ENCODE results near the gene EPHA5. TPM values are rescaled to one million over a fixed set of nuclear protein-coding genes. Genes with fewer than 3 reads are reported as not detected.
A peak's percentile ranks its signal among the peaks of the same experiment; 100 is the strongest.

Gene EPHA5
- 0.03 and 0.11 TPM in 2 replicates for total RNA-seq (2014; rRNA removed; shearing (Covaris generic))

- Histone ChIP-seq H3K27me3 (ENCODE audit: control insufficient read depth, insufficient read depth, low read length) (peaks cover 61% of the 10 kb centered on the region), H3K36me3 (replicated peaks; ENCODE audit: control insufficient read depth, insufficient read depth, low read length) (no peaks in the 10 kb centered on the region), H3K4me3 (ENCODE audit: insufficient read depth, low read depth, low read length) (peak within 1 kb of the TSS; percentile 45)
- DNase-seq = peak; percentile 78
These were observed at the start of gene EPHA5 for GRCh38 chr4:65670331-65671031. EPHA5 (minus strand) TSS chr4:65670489; CDS start chr4:65669742, 747 bp downstream.

- Histone ChIP-seq H3K36me3 (replicated peaks; ENCODE audit: control insufficient read depth, insufficient read depth, low read length) (no peaks in the 10 kb centered on the region), H3K4me3 (ENCODE audit: insufficient read depth, low read depth, low read length) (no peak overlapping the region), H3K27me3 (ENCODE audit: control insufficient read depth, insufficient read depth, low read length) (no peaks in the 10 kb centered on the region; the same call in 1 of the 2 replicates)
- DNase-seq = no peak
These were observed 49.3 kb upstream of the EPHA5 start for GRCh38 chr4:65719635-65720034.

DNA sequence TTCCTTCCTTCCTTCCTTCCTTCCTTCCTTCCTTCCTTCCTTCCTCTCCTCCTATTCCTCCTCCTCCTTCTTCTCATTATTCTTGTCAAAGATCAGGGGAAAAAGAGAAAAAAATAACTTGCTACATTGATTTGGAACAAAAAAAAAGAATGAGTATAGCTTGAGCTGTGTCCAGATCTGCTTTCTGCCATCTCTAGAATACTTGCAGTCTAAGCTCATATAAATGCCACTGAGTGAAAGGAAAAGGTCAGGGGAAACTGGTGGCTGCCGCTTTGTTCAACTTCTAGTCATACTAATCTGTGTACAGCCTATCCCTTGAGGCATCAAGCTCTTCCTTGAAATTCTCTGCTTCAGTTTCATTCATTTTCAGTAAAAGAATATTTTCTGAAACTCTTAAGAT is 28.3 kb upstream of the EPHA5 start:
- no peaks in the 10 kb centered on the region for H3K36me3 ChIP-seq (replicated peaks; ENCODE audit: control insufficient read depth, insufficient read depth, low read length)
- no peak overlapping the region for H3K4me3 ChIP-seq (ENCODE audit: insufficient read depth, low read depth, low read length)
- no peak for DNase-seq
- H3K27me3 ChIP-seq (ENCODE audit: control insufficient read depth, insufficient read depth, low read length) = no peaks in the 10 kb centered on the region

GRCh38 chr4:65696436-65696835 is 26.1 kb upstream of the EPHA5 start:
- Histone ChIP-seq H3K36me3 (replicated peaks; ENCODE audit: control insufficient read depth, insufficient read depth, low read length) (no peaks in the 10 kb centered on the region), H3K4me3 (ENCODE audit: insufficient read depth, low read depth, low read length) (no peak overlapping the region), H3K27me3 (ENCODE audit: control insufficient read depth, insufficient read depth, low read length) (no peaks in the 10 kb centered on the region)
- DNase-seq = no peak

- peaks cover 61% of the 10 kb centered on the region for H3K27me3 ChIP-seq (ENCODE audit: control insufficient read depth, insufficient read depth, low read length)
- no peak overlapping the region for H3K4me3 ChIP-seq (ENCODE audit: insufficient read depth, low read depth, low read length)
- no peaks in the 10 kb centered on the region for H3K36me3 ChIP-seq (replicated peaks; ENCODE audit: control insufficient read depth, insufficient read depth, low read length)
- no peak for DNase-seq
These were observed 1.1 kb upstream of the EPHA5 start for GRCh38 chr4:65671372-65671771.

DNA sequence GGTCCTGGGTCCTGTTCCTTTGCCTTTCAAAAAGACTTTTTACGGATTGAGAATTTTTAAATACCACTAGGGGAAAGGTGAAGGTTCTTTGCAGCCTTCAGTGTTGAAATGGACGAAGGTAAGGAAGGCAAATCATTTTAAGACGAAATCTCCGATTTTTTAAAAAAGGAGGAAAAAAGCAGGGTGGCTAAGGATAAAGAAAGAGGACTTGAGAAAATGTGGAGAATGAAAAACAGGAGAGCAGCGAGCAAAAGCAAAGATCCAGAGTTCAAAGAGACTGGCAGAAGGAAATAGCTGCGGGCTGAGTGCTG is 314 bp downstream of the EPHA5 start:
- DNase-seq = no peak
- H3K4me3 ChIP-seq (ENCODE audit: insufficient read depth, low read depth, low read length) = peak overlapping the region; percentile 45
- peaks cover 61% of the 10 kb centered on the region for H3K27me3 ChIP-seq (ENCODE audit: control insufficient read depth, insufficient read depth, low read length)
- H3K36me3 ChIP-seq (replicated peaks; ENCODE audit: control insufficient read depth, insufficient read depth, low read length) = no peaks in the 10 kb centered on the region

DNA sequence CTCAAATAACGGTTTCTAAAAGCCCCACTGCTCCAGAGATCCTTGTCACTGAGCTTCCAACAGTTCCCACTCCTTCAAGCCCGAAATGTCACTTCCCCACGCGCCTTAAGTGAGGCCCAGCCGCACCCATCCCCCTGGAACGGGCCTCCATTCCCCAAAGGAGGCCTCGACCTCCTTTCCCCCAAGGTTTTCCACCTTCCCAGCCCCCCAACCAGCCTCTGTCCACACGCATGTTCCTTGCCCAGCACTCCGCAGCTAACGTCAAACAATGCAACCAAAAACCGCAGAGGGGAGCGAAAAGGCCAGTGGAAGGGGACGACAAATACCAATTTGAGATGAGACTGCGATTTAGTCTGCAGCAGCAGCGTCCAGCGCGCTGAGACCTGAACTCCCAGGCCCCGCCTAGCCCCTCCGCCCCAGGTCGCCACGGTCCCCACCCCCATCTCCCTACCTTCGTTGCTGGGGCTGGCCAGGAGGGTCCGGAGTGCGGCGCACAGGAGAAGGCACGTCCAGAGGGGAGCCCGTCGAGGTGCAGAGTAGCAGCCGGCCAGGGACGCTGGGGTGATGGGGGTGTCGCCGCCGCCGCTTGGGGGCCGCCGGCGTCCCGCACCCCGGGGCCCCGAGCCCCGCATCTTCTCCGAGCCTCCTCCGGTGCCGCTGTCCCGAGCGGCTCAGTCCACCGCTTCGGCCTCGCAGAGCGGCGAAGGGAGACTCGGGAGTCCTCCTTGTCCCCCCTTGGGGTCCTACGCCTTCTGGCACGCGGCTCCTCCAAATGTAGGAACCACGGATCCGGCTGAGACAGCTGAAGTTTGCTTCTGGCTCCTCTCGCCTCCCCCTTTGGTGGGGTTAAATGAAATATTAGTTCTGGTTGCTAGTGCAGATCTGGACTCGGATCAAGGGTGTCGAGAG is 924 bp downstream of the EPHA5 start:
- Histone ChIP-seq H3K36me3 (replicated peaks; ENCODE audit: control insufficient read depth, insufficient read depth, low read length) (no peaks in the 10 kb centered on the region), H3K27me3 (ENCODE audit: control insufficient read depth, insufficient read depth, low read length) (peaks cover 61% of the 10 kb centered on the region), H3K4me3 (ENCODE audit: insufficient read depth, low read depth, low read length) (peak overlapping the region; percentile 45)
- DNase-seq = peak; percentile 60

DNA sequence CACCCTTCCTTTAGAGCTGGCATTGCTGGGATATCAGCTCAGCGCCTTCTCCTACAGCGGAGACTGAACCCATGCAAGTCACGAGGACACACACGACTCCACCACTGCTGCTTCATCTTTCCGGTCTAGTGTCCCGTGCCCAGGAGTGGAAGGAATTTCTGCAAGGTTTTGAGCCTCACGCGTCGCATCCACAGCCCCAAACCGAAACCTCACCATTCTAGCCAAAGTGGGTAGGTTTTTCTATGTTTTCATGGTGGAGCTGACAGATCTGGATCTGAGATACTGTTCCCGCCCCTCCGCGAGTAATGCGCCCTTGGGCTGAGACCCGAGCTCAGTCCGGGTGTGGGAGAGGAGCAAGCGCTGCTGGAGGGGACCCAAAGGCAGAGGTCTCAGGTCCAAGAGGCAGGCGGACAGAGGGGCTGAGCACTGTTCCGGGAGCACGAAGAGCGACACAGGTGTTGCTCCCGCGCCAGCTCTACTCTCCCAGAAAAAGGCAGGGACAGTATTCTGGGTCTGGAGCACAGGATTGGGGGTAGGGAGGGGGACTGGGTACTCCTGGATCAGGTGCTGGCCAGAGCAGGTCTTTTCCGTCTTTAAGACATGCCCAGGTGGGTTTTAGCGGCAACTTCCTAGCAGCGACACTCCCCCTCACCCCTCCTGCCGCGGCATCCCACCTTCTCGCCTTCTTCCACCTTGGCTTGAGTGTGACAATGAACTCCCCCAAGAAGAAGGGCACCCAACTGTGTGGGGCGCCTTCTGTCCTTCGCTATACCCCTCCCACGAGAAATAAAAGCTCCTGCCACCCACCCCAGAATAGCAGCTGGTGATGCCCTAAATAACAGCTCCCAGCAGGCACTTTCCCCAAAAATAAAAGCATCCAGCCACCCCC is 1.8 kb downstream of the EPHA5 start:
- Histone ChIP-seq H3K4me3 (ENCODE audit: insufficient read depth, low read depth, low read length) (peak overlapping the region; percentile 21), H3K27me3 (ENCODE audit: control insufficient read depth, insufficient read depth, low read length) (peaks cover 61% of the 10 kb centered on the region), H3K36me3 (replicated peaks; ENCODE audit: control insufficient read depth, insufficient read depth, low read length) (no peaks in the 10 kb centered on the region)
- peak; percentile 36 for DNase-seq

- DNase-seq = peak; percentile 4
- peaks cover 59% of the 10 kb centered on the region for H3K27me3 ChIP-seq (ENCODE audit: control insufficient read depth, insufficient read depth, low read length)
- H3K4me3 ChIP-seq (ENCODE audit: insufficient read depth, low read depth, low read length) = no peak overlapping the region
- no peaks in the 10 kb centered on the region for H3K36me3 ChIP-seq (replicated peaks; ENCODE audit: control insufficient read depth, insufficient read depth, low read length)
These were observed 2.7 kb downstream of the EPHA5 start for GRCh38 chr4:65667506-65668041.

- H3K4me3 ChIP-seq (ENCODE audit: insufficient read depth, low read depth, low read length) = no peak overlapping the region
These were observed 4.3 kb downstream of the EPHA5 start for GRCh38 chr4:65665771-65666523.

GRCh38 chr4:65661471-65661870 is 8.8 kb downstream of the EPHA5 start:
- H3K27me3 ChIP-seq (ENCODE audit: control insufficient read depth, insufficient read depth, low read length) = peaks cover under 1% of the 10 kb centered on the region; the same call in 1 of the 2 replicates
- no peaks in the 10 kb centered on the region for H3K36me3 ChIP-seq (replicated peaks; ENCODE audit: control insufficient read depth, insufficient read depth, low read length)
- DNase-seq = peak; percentile 11
- H3K4me3 ChIP-seq (ENCODE audit: insufficient read depth, low read depth, low read length) = no peak overlapping the region

More at GRCh38 chr4:65665771-65666523, 4.3 kb downstream of the EPHA5 start:
- peak; percentile 11 for DNase-seq
- H3K36me3 ChIP-seq (replicated peaks; ENCODE audit: control insufficient read depth, insufficient read depth, low read length) = no peaks in the 10 kb centered on the region
- H3K27me3 ChIP-seq (ENCODE audit: control insufficient read depth, insufficient read depth, low read length) = peaks cover 44% of the 10 kb centered on the region

DNA sequence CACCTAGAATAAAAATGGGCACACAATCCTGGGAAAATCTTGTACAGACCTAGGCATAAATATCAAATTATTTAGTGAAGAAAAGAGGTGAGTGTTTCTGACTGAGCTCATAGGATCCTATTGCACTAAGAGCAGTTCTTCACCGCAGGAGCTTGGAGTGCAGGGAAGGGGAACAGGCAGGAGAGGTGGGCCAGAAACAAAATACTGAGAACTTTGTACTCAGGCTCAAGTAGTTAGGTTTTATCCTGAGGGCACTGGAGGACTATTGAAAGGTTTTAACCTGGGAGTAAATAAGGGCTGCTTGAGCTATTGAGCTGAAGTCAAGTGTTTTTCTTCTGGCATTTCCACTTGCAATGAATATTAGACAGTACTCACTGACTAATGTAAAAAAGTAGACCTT is 12.2 kb downstream of the EPHA5 start:
- no peaks in the 10 kb centered on the region for H3K36me3 ChIP-seq (replicated peaks; ENCODE audit: control insufficient read depth, insufficient read depth, low read length)
- DNase-seq = no peak
- H3K4me3 ChIP-seq (ENCODE audit: insufficient read depth, low read depth, low read length) = no peak overlapping the region
- H3K27me3 ChIP-seq (ENCODE audit: control insufficient read depth, insufficient read depth, low read length) = no peaks in the 10 kb centered on the region

- no peaks in the 10 kb centered on the region for H3K27me3 ChIP-seq (ENCODE audit: control insufficient read depth, insufficient read depth, low read length)
These were observed 14.3 kb downstream of the EPHA5 start for GRCh38 chr4:65656008-65656407.

More at GRCh38 chr4:65656008-65656407, 14.3 kb downstream of the EPHA5 start:
- no peaks in the 10 kb centered on the region for H3K36me3 ChIP-seq (replicated peaks; ENCODE audit: control insufficient read depth, insufficient read depth, low read length)
- H3K4me3 ChIP-seq (ENCODE audit: insufficient read depth, low read depth, low read length) = no peak overlapping the region
- no peak for DNase-seq

All from H7 (cell line).